Measurements from ENCODE around the gene ACP2. TPM values are rescaled to one million over a fixed set of nuclear protein-coding genes. Genes with fewer than 3 reads are reported as not detected.

ACP2 gene
- total and polyA plus RNA-seq, 4 donors, result 40.3 to 94.4 (median 79.3) TPM

GRCh38 chr11:47264521-47264920 is 15.9 kb upstream of the ACP2 start:
- H3K9me3 ChIP-seq (ENCODE audit: control insufficient read depth in 4 of 4, low read length in 3 of 4), result no peaks in the 10 kb centered on the region
- TF ChIP-seq HNF4A (conservative IDR thresholded peaks at IDR 0.05), result no peak
- TF ChIP-seq JUND (IDR thresholded peaks at IDR 0.05), result no peak
- TF ChIP-seq NR2F2 (IDR thresholded peaks at IDR 0.05), result no peak
- no peak for TF ChIP-seq GABPA (IDR thresholded peaks at IDR 0.05 in 1 of 2, conservative IDR thresholded peaks at IDR 0.05 in 1 of 2)
- WGBS, result 89% methylated on average over 4 of the region's 4 CpGs
- no peak overlapping the region for H3K9ac ChIP-seq (ENCODE audit: low read depth in 1 of 2, low read length in 2 of 2)
- DNase-seq (ENCODE audit: low spot score), result no peak
- no peak overlapping the region for H3K4me3 ChIP-seq (ENCODE audit: low read depth in 1 of 3, low read length in 3 of 3)
- peaks cover 0 to 12% (median 9%) of the 10 kb centered on the region in 4 donors for H3K36me3 ChIP-seq (ENCODE audit: control insufficient read depth in 4 of 4, insufficient read depth in 3 of 4, low read depth in 1 of 4, low read length in 3 of 4)
- peaks cover 2 to 20% (median 12%) of the 10 kb centered on the region in 4 donors for H3K4me1 ChIP-seq (ENCODE audit: control insufficient read depth in 4 of 4, insufficient read depth in 4 of 4, low read length in 3 of 4)
- no peaks in the 10 kb centered on the region for H3K27me3 ChIP-seq (ENCODE audit: control insufficient read depth in 4 of 4, insufficient read depth in 4 of 4, low read length in 3 of 4)
- H3K27ac ChIP-seq (ENCODE audit: low read depth in 1 of 2, low read length in 2 of 2), result no peak overlapping the region

- no peak overlapping the region for H3K4me3 ChIP-seq (ENCODE audit: low read depth in 1 of 3, low read length in 3 of 3)
- no peak for TF ChIP-seq FOXA1 (IDR thresholded peaks at IDR 0.05)
- no peak for TF ChIP-seq GABPA (IDR thresholded peaks at IDR 0.05 in 1 of 2, conservative IDR thresholded peaks at IDR 0.05 in 1 of 2)
- TF ChIP-seq REST (IDR thresholded peaks at IDR 0.05), result no peak
- no peak overlapping the region for H3K27ac ChIP-seq (ENCODE audit: low read depth in 1 of 2, low read length in 2 of 2)
- peaks cover 2 to 22% (median 14%) of the 10 kb centered on the region in 4 donors for H3K4me1 ChIP-seq (ENCODE audit: control insufficient read depth in 4 of 4, insufficient read depth in 4 of 4, low read length in 3 of 4)
- H3K27me3 ChIP-seq (ENCODE audit: control insufficient read depth in 4 of 4, insufficient read depth in 4 of 4, low read length in 3 of 4), result no peaks in the 10 kb centered on the region
- peaks cover 0 to 12% (median 9%) of the 10 kb centered on the region in 4 donors for H3K36me3 ChIP-seq (ENCODE audit: control insufficient read depth in 4 of 4, insufficient read depth in 3 of 4, low read depth in 1 of 4, low read length in 3 of 4)
- H3K9me3 ChIP-seq (ENCODE audit: control insufficient read depth in 4 of 4, low read length in 3 of 4), result no peaks in the 10 kb centered on the region
- 96% methylated on average over 6 of the region's 6 CpGs for WGBS
- DNase-seq (ENCODE audit: low spot score), result no peak
- no peak overlapping the region for H3K9ac ChIP-seq (ENCODE audit: low read depth in 1 of 2, low read length in 2 of 2)
Observed at GRCh38 chr11:47264119-47264518, 15.5 kb upstream of the ACP2 start.

- Histone ChIP-seq H3K27me3 (ENCODE audit: control insufficient read depth in 4 of 4, insufficient read depth in 4 of 4, low read length in 3 of 4) (no peaks in the 10 kb centered on the region), H3K36me3 (ENCODE audit: control insufficient read depth in 4 of 4, insufficient read depth in 3 of 4, low read depth in 1 of 4, low read length in 3 of 4) (peaks cover 0 to 12% (median 8%) of the 10 kb centered on the region in 4 donors), H3K9me3 (ENCODE audit: control insufficient read depth in 4 of 4, low read length in 3 of 4) (no peaks in the 10 kb centered on the region), H3K4me3 (ENCODE audit: low read depth in 1 of 3, low read length in 3 of 3) (no peak overlapping the region), H3K4me1 (ENCODE audit: control insufficient read depth in 4 of 4, insufficient read depth in 4 of 4, low read length in 3 of 4) (peaks cover 5 to 31% (median 26%) of the 10 kb centered on the region in 4 donors), H3K27ac (ENCODE audit: low read depth in 1 of 2, low read length in 2 of 2) (no peak overlapping the region), H3K9ac (ENCODE audit: low read depth in 1 of 2, low read length in 2 of 2) (no peak overlapping the region)
- 86% methylated on average over 22 of the region's 22 CpGs for WGBS
- no peak for DNase-seq (ENCODE audit: low spot score)
- TF ChIP-seq CTCF (IDR thresholded peaks at IDR 0.05; ENCODE audit: low read depth, low read length, missing input control), result no peak
- TF ChIP-seq HNF4G (IDR thresholded peaks at IDR 0.05), result no peak
- TF ChIP-seq EGR1 (IDR thresholded peaks at IDR 0.05; ENCODE audit: low read depth in 2 of 2), result no peak
- no peak for TF ChIP-seq JUND (IDR thresholded peaks at IDR 0.05)
- no peak for TF ChIP-seq YY1 (IDR thresholded peaks at IDR 0.05)
- no peak for TF ChIP-seq TAF1 (conservative IDR thresholded peaks at IDR 0.05)
- no peak for TF ChIP-seq MAX (IDR thresholded peaks at IDR 0.05)
- TF ChIP-seq HNF4A (conservative IDR thresholded peaks at IDR 0.05), result no peak
- TF ChIP-seq ATF3 (IDR thresholded peaks at IDR 0.05), result no peak
- TF ChIP-seq FOXA2 (IDR thresholded peaks at IDR 0.05), result no peak
- no peak for TF ChIP-seq SP1 (IDR thresholded peaks at IDR 0.05)
- TF ChIP-seq ZBTB33 (IDR thresholded peaks at IDR 0.05), result no peak
- no peak for TF ChIP-seq RXRA (IDR thresholded peaks at IDR 0.05)
- TF ChIP-seq RAD21 (IDR thresholded peaks at IDR 0.05), result no peak
- no peak for TF ChIP-seq GABPA (IDR thresholded peaks at IDR 0.05 in 1 of 2, conservative IDR thresholded peaks at IDR 0.05 in 1 of 2)
Observed at GRCh38 chr11:47261291-47261800, 12.7 kb upstream of the ACP2 start.
